GM21447 (cell line): ENCODE data around the gene MAP4K5.

Source experiments
- ATAC-seq: cut with Tn5 transposase; IDR thresholded peaks from one replicate; pipeline ENCODE4 v1.9.1; 2021; ENCODE audit not compliant: unreplicated experiment

The MAP4K5 gene

GRCh38 chr14:50371546-50371945, 160.8 kb downstream of the MAP4K5 start:
- ATAC-seq = no peak
